ENCODE results near the gene MAT1A. TPM values are rescaled to one million over a fixed set of nuclear protein-coding genes. Genes with fewer than 3 reads are reported as not detected.

The MAT1A gene
- total and polyA plus RNA-seq, 2 of the 8 experiments (the other 6 are each of a cell fraction or from before 2014, with no cell fraction given): 4.1 to 6.4 TPM

- TF ChIP-seq USF2 (IDR thresholded peaks at IDR 0.05; ENCODE audit: low read length) (no peak), CBX5 (IDR thresholded peaks at IDR 0.05; ENCODE audit: low read depth, low read length) (no peak)
Measured at GRCh38 chr10:80278480-80278879, 11.0 kb downstream of the MAT1A start (continued).
